HG03280 (cell line): ENCODE measurements around the gene CXCL8.
"Not testable (repeated sequence)": the region's sequence is repeated elsewhere in the genome, so short reads cannot be mapped to it uniquely, and the experiment has no call there.

Source experiments
- ATAC-seq: cut with Tn5 transposase; IDR thresholded peaks from one replicate; pipeline ENCODE4 v1.9.1; 2021; ENCODE audit warnings: mild to moderate bottlenecking, moderate library complexity; ENCODE audit not compliant: unreplicated experiment

The CXCL8 gene

DNA sequence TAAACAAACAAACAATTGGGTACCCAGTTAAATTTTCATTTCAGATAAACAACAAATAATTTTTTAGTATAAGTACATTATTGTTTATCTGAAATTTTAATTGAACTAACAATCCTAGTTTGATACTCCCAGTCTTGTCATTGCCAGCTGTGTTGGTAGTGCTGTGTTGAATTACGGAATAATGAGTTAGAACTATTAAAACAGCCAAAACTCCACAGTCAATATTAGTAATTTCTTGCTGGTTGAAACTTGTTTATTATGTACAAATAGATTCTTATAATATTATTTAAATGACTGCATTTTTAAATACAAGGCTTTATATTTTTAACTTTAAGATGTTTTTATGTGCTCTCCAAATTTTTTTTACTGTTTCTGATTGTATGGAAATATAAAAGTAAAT is 2.9 kb downstream of the CXCL8 start:
- ATAC-seq: no peak

- ATAC-seq: no peak
Measured at GRCh38 chr4:73743795-73744194, 3.4 kb downstream of the CXCL8 start.

GRCh38 chr4:73744203-73744602 is 3.8 kb downstream of the CXCL8 start:
- no peak for ATAC-seq

GRCh38 chr4:73750730-73751129 is 10.4 kb downstream of the CXCL8 start:
- no peak for ATAC-seq

- peak; percentile 66 for ATAC-seq
Measured at GRCh38 chr4:73751166-73751565, 10.8 kb downstream of the CXCL8 start.

GRCh38 chr4:73751830-73752229 is 11.5 kb downstream of the CXCL8 start:
- ATAC-seq: no peak

DNA sequence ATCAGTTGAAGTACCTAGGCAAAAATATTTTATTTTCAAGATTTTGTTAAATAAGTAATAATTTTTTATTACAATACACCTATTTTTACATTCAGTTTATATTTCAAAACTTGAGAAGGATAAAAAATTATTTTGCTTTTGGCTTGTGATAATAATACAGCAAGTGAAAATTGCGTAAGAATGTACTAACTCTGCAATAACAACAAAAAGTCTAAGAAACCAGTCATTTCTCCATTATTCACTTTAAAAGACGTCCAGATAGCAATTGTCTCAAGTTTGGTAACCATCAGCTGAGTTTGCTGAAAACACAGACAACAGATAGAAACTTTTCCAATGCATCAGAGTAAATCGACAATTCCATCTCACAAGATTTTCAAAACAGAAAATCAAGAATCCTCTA is 12.1 kb downstream of the CXCL8 start:
- ATAC-seq: no peak

- no peak for ATAC-seq
Measured at GRCh38 chr4:73753215-73753614, 12.8 kb downstream of the CXCL8 start.

DNA sequence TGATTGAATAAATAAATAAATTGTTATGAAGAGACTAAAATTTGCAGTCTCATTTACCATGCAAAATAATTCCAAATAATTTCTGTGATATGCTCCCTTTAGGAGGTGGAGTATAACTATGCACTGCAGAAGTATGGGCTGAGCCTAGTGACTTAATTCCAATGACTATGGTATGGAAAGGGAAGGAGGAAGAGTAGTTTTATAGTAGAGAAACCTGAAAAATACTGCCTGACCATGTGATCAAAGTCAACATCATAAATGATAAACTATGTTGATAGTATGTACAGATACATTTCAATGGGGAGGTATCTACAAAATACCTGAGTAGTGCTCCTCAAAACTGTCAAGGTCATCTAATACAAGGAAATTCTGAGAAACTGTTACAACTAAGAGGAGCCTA is 14.6 kb downstream of the CXCL8 start:
- ATAC-seq: no peak

- ATAC-seq: no peak
Measured at GRCh38 chr4:73759357-73759756, 19.0 kb downstream of the CXCL8 start.

DNA sequence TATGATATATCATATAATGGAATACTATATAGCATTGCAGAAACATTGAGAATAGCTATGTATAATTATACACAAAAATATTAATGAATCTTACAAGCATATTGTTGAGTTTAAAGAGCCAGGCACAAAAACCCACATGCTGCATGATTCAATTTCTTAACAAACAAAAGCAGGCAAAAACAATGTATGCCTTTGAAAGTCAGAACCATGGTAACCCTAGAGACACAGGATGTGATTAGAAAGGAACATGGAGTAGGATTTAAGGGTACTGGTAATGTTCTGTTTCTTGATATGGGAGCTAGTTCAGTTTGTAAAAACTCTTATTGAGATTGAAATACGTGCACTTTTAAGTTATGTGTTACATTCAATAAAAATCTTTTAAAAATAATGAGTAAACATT is 21.5 kb downstream of the CXCL8 start:
- no peak for ATAC-seq

- ATAC-seq: no peak
Measured at GRCh38 chr4:73762409-73762808, 22.0 kb downstream of the CXCL8 start.

DNA sequence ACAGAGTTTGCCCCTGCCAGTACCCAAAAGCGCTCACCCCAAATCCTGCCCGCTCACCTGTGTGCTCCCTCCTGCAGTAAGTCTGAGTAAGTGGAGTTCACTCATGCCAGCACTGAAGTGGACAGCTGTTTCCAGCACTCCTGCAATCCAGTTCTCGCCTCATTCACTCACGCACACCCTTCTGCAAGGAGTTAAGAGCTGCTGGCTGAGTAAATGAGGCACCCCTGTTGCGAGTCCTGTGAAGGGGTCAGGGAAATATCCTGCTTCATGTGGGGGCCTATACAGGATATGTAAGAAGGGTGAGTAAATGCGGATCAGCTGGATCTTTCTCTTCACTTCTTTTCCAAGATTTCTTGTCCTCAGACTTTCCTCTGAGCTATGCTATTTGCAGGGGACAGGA is 23.5 kb downstream of the CXCL8 start:
- no peak for ATAC-seq

DNA sequence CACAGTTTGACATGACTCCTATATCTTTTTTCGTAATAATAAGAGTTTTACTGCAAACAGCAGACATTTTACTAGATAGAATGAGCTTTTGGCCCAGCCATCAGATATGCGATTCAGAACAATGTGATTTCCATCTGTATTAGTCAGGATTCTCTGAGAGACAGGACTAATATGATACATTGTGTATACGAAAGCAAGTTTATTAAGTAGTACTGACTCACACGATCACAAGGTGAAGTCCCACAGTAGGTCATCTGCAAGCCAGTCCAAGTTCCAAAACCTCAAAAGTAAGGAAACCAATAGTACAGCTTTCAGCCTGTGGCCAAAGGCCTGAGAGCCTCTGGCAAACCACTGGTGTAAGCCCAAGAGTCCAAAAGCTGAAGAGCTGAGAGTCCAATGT is 24.1 kb downstream of the CXCL8 start:
- ATAC-seq: no peak

DNA sequence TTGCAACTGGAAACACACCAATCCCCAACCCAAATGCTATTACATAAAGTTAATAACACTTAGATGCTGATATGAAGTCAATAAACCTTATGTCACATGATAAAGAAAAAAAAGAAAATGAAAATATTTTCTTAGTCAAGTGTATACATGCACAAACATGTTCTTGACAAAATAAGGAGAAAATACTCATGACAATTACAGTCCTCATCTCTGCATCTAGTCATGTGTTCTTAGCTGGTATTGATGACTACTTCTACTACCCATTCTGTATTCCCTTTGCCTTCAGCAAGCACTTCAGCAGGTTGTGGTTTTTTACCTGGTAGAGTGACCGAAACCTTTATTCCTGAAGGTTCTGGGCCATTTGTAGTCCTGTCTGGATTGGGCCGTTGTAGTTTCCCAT is 24.9 kb downstream of the CXCL8 start:
- no peak for ATAC-seq

DNA sequence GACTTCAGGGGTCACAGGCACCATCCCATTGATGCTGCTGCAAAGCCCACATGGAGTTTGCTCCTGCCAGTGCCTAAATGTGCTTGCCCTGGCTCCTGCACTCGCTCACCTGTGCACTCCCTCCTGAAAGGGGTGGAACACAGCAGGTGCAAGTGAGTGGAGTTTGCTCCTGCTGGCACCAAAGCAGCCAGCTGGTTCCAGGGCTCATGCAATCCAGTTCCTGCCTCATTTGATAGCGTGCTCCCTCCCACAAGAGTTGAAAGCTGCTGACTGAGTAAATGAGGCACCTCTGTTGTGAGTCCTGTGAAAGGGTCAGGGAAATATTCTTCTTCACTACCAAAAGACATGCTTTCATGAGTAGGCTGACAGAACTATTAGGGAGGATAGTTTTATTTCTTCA is 30.5 kb downstream of the CXCL8 start:
- ATAC-seq: no peak

DNA sequence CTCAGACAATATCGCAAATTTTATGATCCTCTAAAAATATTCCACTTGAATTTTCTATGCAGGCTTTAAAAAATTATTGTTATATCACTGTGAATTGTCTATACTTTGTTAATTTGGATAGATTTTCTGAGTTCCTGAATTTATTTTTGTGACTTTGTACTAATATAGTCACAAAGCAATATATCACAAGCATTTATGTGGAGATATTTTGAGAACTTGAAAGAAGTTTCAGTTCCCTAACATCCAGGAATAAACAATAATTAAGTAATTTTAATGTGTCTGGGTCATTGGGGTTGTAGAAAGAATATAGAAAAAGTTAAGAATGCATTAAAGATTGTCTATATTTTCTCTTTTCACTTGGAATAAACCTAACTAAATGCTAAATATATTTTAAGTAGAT is 32.0 kb downstream of the CXCL8 start:
- no peak for ATAC-seq

GRCh38 chr4:73774406-73774805 is 34.0 kb downstream of the CXCL8 start:
- ATAC-seq: not testable (repeated sequence)

DNA sequence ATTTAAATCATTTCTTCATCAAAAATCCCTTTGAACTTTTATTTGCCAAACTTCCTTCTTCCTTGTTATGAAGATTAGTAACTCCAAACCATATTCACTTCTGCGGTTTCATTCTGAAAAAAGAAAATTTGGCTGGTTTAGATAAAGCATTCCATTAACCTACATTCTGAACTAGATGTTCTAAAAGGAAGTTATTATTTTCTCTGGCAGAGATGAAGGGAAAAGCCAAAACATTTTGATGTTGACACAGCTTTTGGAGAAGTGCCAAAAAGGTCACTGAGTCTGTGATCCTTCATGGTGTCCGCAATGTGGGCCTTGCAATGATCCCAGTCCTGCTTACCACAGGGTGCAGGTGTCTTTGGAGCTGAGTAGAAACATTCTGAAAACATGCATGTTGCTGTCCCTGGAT is 36.0 kb downstream of the CXCL8 start:
- ATAC-seq: no peak

DNA sequence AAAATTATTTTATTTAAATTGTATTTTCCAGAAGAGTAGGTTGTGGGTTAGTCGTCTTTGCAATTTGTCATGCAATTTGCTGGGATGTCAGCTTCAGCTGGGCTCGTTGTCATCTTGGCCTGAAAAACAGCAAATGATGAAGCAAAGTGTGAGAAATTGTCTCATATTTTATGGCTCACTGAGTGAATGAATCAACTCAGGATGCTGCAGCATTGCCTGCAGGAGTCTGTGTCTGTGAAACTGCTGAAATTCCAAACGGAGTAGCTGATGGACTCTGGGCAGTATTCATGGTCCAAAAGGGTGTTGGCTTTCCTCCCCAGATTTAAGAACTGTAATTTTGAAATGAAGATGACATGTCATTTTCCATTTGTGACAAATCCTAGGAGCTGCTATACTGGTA is 37.2 kb downstream of the CXCL8 start:
- ATAC-seq: no peak

- ATAC-seq: no peak
Measured at GRCh38 chr4:73780243-73780642, 39.9 kb downstream of the CXCL8 start.

DNA sequence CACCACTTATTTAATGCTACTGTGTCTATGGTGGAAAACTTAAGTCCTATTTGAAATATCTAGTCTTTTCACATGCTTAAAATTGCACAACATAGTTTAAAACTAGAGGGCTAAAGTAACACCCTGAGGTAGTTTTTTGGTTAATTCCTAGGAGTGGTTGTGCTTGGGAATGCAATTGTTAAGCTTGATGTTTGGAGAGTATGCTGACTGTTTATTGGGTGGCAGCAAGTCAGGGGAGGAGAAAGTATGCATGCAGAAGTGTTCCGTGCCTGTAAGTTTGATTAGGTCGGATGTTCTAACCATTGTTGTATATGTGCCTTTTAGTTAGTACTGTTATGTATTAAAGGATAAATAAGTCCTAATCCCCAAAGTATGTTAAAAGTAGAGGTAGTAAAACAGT is 40.5 kb downstream of the CXCL8 start:
- ATAC-seq: no peak

DNA sequence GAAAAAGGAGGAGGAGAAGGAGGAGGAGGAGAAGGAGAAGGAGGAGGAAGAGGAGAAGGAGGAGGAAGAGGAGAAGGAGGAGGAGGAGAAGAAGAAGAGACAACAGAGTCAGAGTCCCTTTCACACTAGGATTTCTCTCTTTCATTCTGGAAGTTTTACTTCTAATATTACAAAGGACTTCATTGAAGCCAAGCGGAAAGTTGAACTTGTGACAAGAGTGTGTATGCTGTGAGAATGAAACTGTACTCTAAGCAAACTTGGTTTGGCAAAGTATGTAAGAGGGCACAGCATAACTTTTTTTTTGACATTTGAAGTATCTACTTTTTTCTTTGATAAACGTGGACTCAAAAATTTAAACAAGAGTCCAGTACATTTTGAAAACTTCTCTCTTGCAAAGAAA is 48.0 kb downstream of the CXCL8 start:
- ATAC-seq: no peak
